ENCODE data around the gene MCOLN2. TPM values are rescaled to one million over a fixed set of nuclear protein-coding genes. Genes with fewer than 3 reads are reported as not detected.

Gene MCOLN2
- total RNA-seq, 2 experiments from 2014 or later = 9.7 TPM

- Mint-ChIP-seq H3K36me3 (ENCODE audit: low read depth) (no peaks in the 10 kb centered on the region), H3K4me3 (no peak overlapping the region), H3K9me3 (no peaks in the 10 kb centered on the region), H3K27ac (no peak overlapping the region), H3K4me1 (ENCODE audit: low read depth) (peaks cover 8% of the 10 kb centered on the region), H3K27me3 (no peaks in the 10 kb centered on the region)
- no peak for TF ChIP-seq CTCF (IDR thresholded peaks at IDR 0.05)
- Histone ChIP-seq H3K27me3 (ENCODE audit: control insufficient read depth in 1 of 2, insufficient read depth in 2 of 2, low read length in 2 of 2) (no peaks in the 10 kb centered on the region), H3K9me3 (ENCODE audit: control insufficient read depth in 1 of 2, insufficient read depth in 1 of 2, low read length in 2 of 2) (no peaks in the 10 kb centered on the region), H3K4me1 (ENCODE audit: insufficient read depth, low read length) (peaks cover 10% of the 10 kb centered on the region), H3K36me3 (ENCODE audit: insufficient read depth, low read length) (no peaks in the 10 kb centered on the region), H3K27ac (ENCODE audit: low read depth in 1 of 2, low read length in 2 of 2) (no peak overlapping the region), H3K4me3 (ENCODE audit: low read length) (no peak overlapping the region)
- ATAC-seq (ENCODE audit: poor library complexity) = no peak
- ChIA-PET CTCF (interaction anchor here (0.9 kb wide), 1 partner anchor 8 kb away, joined by 3 read pairs; the partner anchor contains the start of gene LPAR3), POLR2A (no interaction called here)
- DNase-seq = no peak
- intact Hi-C loops (cut with DNase I, micrococcal nuclease) = no loop called here
These were observed 112.1 kb downstream of the MCOLN2 start for GRCh38 chr1:84884671-84885389.

- Mint-ChIP-seq H3K27ac (no peak overlapping the region), H3K27me3 (no peaks in the 10 kb centered on the region), H3K36me3 (ENCODE audit: low read depth) (no peaks in the 10 kb centered on the region), H3K4me1 (ENCODE audit: low read depth) (no peaks in the 10 kb centered on the region), H3K9me3 (no peaks in the 10 kb centered on the region), H3K4me3 (no peak overlapping the region)
- Histone ChIP-seq H3K9me3 (ENCODE audit: control insufficient read depth in 1 of 2, insufficient read depth in 1 of 2, low read length in 2 of 2) (no peaks in the 10 kb centered on the region), H3K27ac (ENCODE audit: low read depth in 1 of 2, low read length in 2 of 2) (no peak overlapping the region), H3K4me1 (ENCODE audit: insufficient read depth, low read length) (peaks cover under 1% of the 10 kb centered on the region), H3K4me3 (ENCODE audit: low read length) (no peak overlapping the region), H3K27me3 (ENCODE audit: control insufficient read depth in 1 of 2, insufficient read depth in 2 of 2, low read length in 2 of 2) (no peaks in the 10 kb centered on the region), H3K36me3 (ENCODE audit: insufficient read depth, low read length) (no peaks in the 10 kb centered on the region)
- no peak for TF ChIP-seq CTCF (IDR thresholded peaks at IDR 0.05)
- ATAC-seq (ENCODE audit: poor library complexity) = no peak
- intact Hi-C loops (cut with DNase I, micrococcal nuclease) = no loop called here
- ChIA-PET POLR2A (no interaction called here), CTCF (no interaction called here)
- no peak for DNase-seq
These were observed 113.6 kb downstream of the MCOLN2 start for GRCh38 chr1:84883286-84883685.

GRCh38 chr1:84877592-84877991 is 119.3 kb downstream of the MCOLN2 start:
- Mint-ChIP-seq H3K4me3 (no peak overlapping the region), H3K36me3 (ENCODE audit: low read depth) (no peaks in the 10 kb centered on the region), H3K27ac (no peak overlapping the region), H3K4me1 (ENCODE audit: low read depth) (no peaks in the 10 kb centered on the region), H3K27me3 (no peaks in the 10 kb centered on the region), H3K9me3 (no peaks in the 10 kb centered on the region)
- CTCF ChIA-PET = no interaction called here
- Histone ChIP-seq H3K36me3 (ENCODE audit: insufficient read depth, low read length) (no peaks in the 10 kb centered on the region), H3K4me3 (ENCODE audit: low read length) (no peak overlapping the region), H3K27ac (ENCODE audit: low read depth in 1 of 2, low read length in 2 of 2) (no peak overlapping the region), H3K4me1 (ENCODE audit: insufficient read depth, low read length) (peaks cover 9% of the 10 kb centered on the region), H3K27me3 (ENCODE audit: control insufficient read depth in 1 of 2, insufficient read depth in 2 of 2, low read length in 2 of 2) (no peaks in the 10 kb centered on the region), H3K9me3 (ENCODE audit: control insufficient read depth in 1 of 2, insufficient read depth in 1 of 2, low read length in 2 of 2) (no peaks in the 10 kb centered on the region)
- ATAC-seq (ENCODE audit: poor library complexity) (no peak), DNase-seq (no peak)
- POLR2A ChIA-PET = no interaction called here
- intact Hi-C loops (cut with DNase I, micrococcal nuclease) = no loop called here
- no peak for TF ChIP-seq CTCF (IDR thresholded peaks at IDR 0.05)

Measured in CD4-positive, alpha-beta T cell (primary cell).